Keratinocyte (primary cell): ENCODE results near the gene DLG5. TPM values are rescaled to one million over a fixed set of nuclear protein-coding genes. Genes with fewer than 3 reads are reported as not detected.

ENCODE experiments used
- DNase-seq: peaks from one replicate; pipeline ENCODE4 v3.0.0-alpha.2; 2011; ENCODE audit warnings: low read depth, missing footprints, low spot score
- FAIRE-seq: peaks from 2 replicates; lab custom pipeline; 2011; peaks lifted over from hg19 to GRCh38; lab: Jason Lieb, UNC
- H2AFZ ChIP-seq: 2 replicates; pipeline ENCODE4 v1.6.0; 2012; ENCODE audit warnings: low read length, control low read depth, inconsistent platforms; ENCODE audit not compliant: control insufficient read depth
- H3K27ac ChIP-seq: 2 replicates; pipeline ENCODE4 v1.5.1; 2011; ENCODE audit warnings: low read length; ENCODE audit not compliant: control insufficient read depth, insufficient read depth
- H3K27me3 ChIP-seq: 3 replicates; pipeline ENCODE4 v1.6.0; 2011; ENCODE audit warnings: low read length; ENCODE audit not compliant: control insufficient read depth, insufficient read depth; ENCODE audit errors: extremely low read depth
- H3K36me3 ChIP-seq, 2 experiments: 2 replicates in 1 of 2; 3 replicates in 1 of 2; pipeline ENCODE4 v1.5.1; 2011; ENCODE audit warnings: low read length in 2 of 2, mild to moderate bottlenecking in 1 of 2; ENCODE audit not compliant: control insufficient read depth in 2 of 2, insufficient read depth in 2 of 2; ENCODE audit errors: extremely low read depth in 1 of 2
- H3K4me1 ChIP-seq: 3 replicates; pipeline ENCODE4 v1.5.1; 2011; ENCODE audit warnings: low read length; ENCODE audit not compliant: control insufficient read depth, insufficient read depth; ENCODE audit errors: extremely low read depth
- H3K4me2 ChIP-seq: 3 replicates; pipeline ENCODE4 v1.6.0; 2011; ENCODE audit warnings: low read depth, low read length; ENCODE audit not compliant: control insufficient read depth, insufficient read depth; ENCODE audit errors: extremely low read depth
- H3K4me3 ChIP-seq, 3 experiments: fragments of 200-600 bp in 1 of 3; sonication (generic) in 1 of 3; 2 replicates in 2 of 3; 3 replicates in 1 of 3; pipeline ENCODE4 v1.5.1; 2011 to 2016; ENCODE audit warnings: low read length in 3 of 3, mild to moderate bottlenecking in 3 of 3, control low read depth in 2 of 3, inconsistent platforms in 1 of 3, low read depth in 1 of 3, mixed read lengths in 1 of 3, mixed run types in 1 of 3, moderate library complexity in 1 of 3; ENCODE audit not compliant: control insufficient read depth in 2 of 3, insufficient read depth in 2 of 3; ENCODE audit errors: extremely low read depth in 1 of 3
- H3K79me2 ChIP-seq: 2 replicates; pipeline ENCODE4 v1.6.0; 2012; ENCODE audit warnings: low read length; ENCODE audit not compliant: control insufficient read depth, insufficient read depth
- H3K9ac ChIP-seq: 3 replicates; pipeline ENCODE4 v1.6.0; 2011; ENCODE audit warnings: low read length; ENCODE audit not compliant: control insufficient read depth, insufficient read depth; ENCODE audit errors: extremely low read depth
- H3K9me1 ChIP-seq: 3 replicates; pipeline ENCODE4 v1.6.0; 2011; ENCODE audit warnings: low read length; ENCODE audit not compliant: control insufficient read depth, insufficient read depth; ENCODE audit errors: extremely low read depth
- H3K9me3 ChIP-seq: 2 replicates; pipeline ENCODE4 v1.5.1; 2012; ENCODE audit warnings: low read depth, low read length; ENCODE audit not compliant: control insufficient read depth
- H4K20me1 ChIP-seq: 3 replicates; pipeline ENCODE4 v1.6.0; 2011; ENCODE audit warnings: low read length; ENCODE audit not compliant: control insufficient read depth, insufficient read depth; ENCODE audit errors: extremely low read depth
- EZH2 ChIP-seq: IDR thresholded peaks from one replicate; pipeline ENCODE4 v1.6.1; 2012; ENCODE audit warnings: inconsistent platforms, mild to moderate bottlenecking, low read length, moderate library complexity
- dilution Hi-C: fragments of 300-500 bp; cut with MboI; formaldehyde crosslinking; loops from one replicate; pipeline ENCODE4 v1.7.0; 2020; ENCODE audit warnings: low sequenced_read_pairs; ENCODE audit not compliant: extremely low pct_ligation_motif_present
- polyA plus RNA-seq, 5 experiments: library from polyadenylated mRNA; depleted of rRNA in 3 of 5; stranded (reverse) in 3 of 5; stranded (forward) in 1 of 5; unstranded in 1 of 5; fragments of >200 nt; gene quantifications; 1 replicate in 1 of 5; 2 replicates in 3 of 5; 3 replicates in 1 of 5; pipeline versions ENCODE4 v1.2.1 to v1.2.3, GENCODE V29; 2011 to 2012; ENCODE audit warnings: missing spikeins in 2 of 5, low read depth in 1 of 5, low replicate concordance in 1 of 5
- TF ChIP-seq, protein P1 (sequence below), 3 experiments: IDR thresholded peaks in 1 of 3; conservative IDR thresholded peaks in 1 of 3; optimal IDR thresholded peaks in 1 of 3; 2 replicates in 2 of 3; 3 replicates in 1 of 3; pipeline versions ENCODE3 to v1.5.1; 2011; ENCODE audit warnings: low read length in 3 of 3, mild to moderate bottlenecking in 3 of 3, moderate library complexity in 2 of 3, control low read depth in 1 of 3, inconsistent platforms in 1 of 3; ENCODE audit not compliant: insufficient read depth in 2 of 3; ENCODE audit errors: extremely low read depth in 1 of 3

Gene DLG5
- polyA plus RNA-seq, 1 donor (not counting 4 experiments of a cell fraction or from before 2014, with no cell fraction given), result 17.2 TPM

DNA sequence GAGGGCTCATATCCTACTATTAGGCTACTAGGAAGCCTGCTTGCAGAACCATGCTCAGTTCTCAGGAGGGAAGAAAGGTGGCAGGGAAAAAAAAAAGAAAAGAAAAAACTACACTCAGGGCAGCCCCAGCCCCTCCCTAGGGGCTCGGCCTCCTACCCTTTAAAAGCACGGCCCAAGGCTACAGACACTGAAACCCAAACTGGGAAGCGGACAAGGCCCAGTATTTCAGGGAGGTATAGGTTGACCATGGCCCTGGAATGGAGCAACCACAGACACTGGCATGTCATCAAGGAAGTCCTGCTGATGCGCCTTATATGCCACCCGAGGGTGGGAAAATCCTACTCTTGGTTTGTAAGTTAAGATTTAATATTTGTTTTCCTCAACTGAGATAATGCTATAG is 50.8 kb downstream of the DLG5 start:
- FAIRE-seq, result no peak
- Histone ChIP-seq H4K20me1 (no peaks in the 10 kb centered on the region), H3K9me3 (no peaks in the 10 kb centered on the region), H2AFZ (no peak overlapping the region), H3K36me3 (peaks cover 4 to 8% of the 10 kb centered on the region in 2 experiments), H3K4me2 (no peak overlapping the region), H3K9me1 (no peaks in the 10 kb centered on the region), H3K27ac (no peak overlapping the region), H3K27me3 (no peaks in the 10 kb centered on the region), H3K79me2 (peaks cover 72% of the 10 kb centered on the region), H3K9ac (no peak overlapping the region), H3K4me1 (peaks cover 58% of the 10 kb centered on the region), H3K4me3 (no peak overlapping the region)
- DNase-seq, result no peak
- dilution Hi-C loops, result no loop called here
- no peak for TF ChIP-seq EZH2
- TF ChIP-seq, protein P1, sequence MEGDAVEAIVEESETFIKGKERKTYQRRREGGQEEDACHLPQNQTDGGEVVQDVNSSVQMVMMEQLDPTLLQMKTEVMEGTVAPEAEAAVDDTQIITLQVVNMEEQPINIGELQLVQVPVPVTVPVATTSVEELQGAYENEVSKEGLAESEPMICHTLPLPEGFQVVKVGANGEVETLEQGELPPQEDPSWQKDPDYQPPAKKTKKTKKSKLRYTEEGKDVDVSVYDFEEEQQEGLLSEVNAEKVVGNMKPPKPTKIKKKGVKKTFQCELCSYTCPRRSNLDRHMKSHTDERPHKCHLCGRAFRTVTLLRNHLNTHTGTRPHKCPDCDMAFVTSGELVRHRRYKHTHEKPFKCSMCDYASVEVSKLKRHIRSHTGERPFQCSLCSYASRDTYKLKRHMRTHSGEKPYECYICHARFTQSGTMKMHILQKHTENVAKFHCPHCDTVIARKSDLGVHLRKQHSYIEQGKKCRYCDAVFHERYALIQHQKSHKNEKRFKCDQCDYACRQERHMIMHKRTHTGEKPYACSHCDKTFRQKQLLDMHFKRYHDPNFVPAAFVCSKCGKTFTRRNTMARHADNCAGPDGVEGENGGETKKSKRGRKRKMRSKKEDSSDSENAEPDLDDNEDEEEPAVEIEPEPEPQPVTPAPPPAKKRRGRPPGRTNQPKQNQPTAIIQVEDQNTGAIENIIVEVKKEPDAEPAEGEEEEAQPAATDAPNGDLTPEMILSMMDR (optimal IDR thresholded peaks at IDR 0.05 in 1 of 3, IDR thresholded peaks at IDR 0.05 in 1 of 3, conservative IDR thresholded peaks at IDR 0.05 in 1 of 3; ENCODE audit: extremely low read depth in 1 of 3, insufficient read depth in 2 of 3, low read length in 3 of 3), result no peak

DNA sequence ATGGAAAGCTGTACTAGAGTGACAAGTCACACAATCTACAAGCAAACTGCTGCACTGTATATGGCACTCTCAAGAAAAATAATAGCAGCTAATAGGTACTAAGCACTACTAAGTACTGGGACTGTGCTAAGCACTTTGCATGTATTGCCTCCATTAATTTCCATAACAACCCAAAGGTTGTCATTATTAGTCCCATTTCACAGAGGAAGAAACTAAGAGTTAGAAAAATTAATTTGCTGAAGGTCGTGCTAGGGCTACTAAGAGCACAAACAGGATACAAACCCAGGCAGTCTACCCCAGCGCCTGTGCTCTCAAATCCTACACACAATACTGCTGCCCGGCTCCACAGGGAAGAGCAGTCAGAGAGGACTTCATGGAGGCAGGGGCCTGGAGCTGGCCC is 51.7 kb downstream of the DLG5 start:
- peak overlapping the region in 1 of 3 experiments; percentile 9 for H3K4me3 ChIP-seq
- no peak overlapping the region for H3K4me2 ChIP-seq
- peak overlapping the region; percentile 90 for H3K27ac ChIP-seq
- peaks cover 65% of the 10 kb centered on the region for H3K79me2 ChIP-seq
- dilution Hi-C loops, result no loop called here
- no peaks in the 10 kb centered on the region for H3K9me1 ChIP-seq
- no peaks in the 10 kb centered on the region for H4K20me1 ChIP-seq
- no peak for TF ChIP-seq EZH2
- TF ChIP-seq, protein P1 (optimal IDR thresholded peaks at IDR 0.05 in 1 of 3, IDR thresholded peaks at IDR 0.05 in 1 of 3, conservative IDR thresholded peaks at IDR 0.05 in 1 of 3; ENCODE audit: extremely low read depth in 1 of 3, insufficient read depth in 2 of 3, low read length in 3 of 3), result no peak
- no peaks in the 10 kb centered on the region for H3K9me3 ChIP-seq
- H3K36me3 ChIP-seq, result peaks cover 4 to 8% of the 10 kb centered on the region in 2 experiments
- H3K4me1 ChIP-seq, result peaks cover 66% of the 10 kb centered on the region
- DNase-seq (no peak), FAIRE-seq (peak; percentile 26)
- H3K9ac ChIP-seq, result peak overlapping the region; percentile 72
- H3K27me3 ChIP-seq, result no peaks in the 10 kb centered on the region
- no peak overlapping the region for H2AFZ ChIP-seq
